Rectal smooth muscle tissue (tissue), 1 donor: ENCODE results near the gene PLEKHA8.

ENCODE experiments used
- H3K27ac ChIP-seq: one replicate; pipeline ENCODE4 v1.7.0; 2013; ENCODE audit warnings: low read depth, low read length, inconsistent platforms
- H3K27me3 ChIP-seq: one replicate; pipeline ENCODE4 v1.7.0; 2013; ENCODE audit warnings: low read length; ENCODE audit not compliant: control insufficient read depth, insufficient read depth
- H3K36me3 ChIP-seq: one replicate; pipeline ENCODE4 v1.7.0; 2013; ENCODE audit warnings: low read length; ENCODE audit not compliant: control insufficient read depth, insufficient read depth
- H3K4me1 ChIP-seq: one replicate; pipeline ENCODE4 v1.7.0; 2013; ENCODE audit warnings: low read length; ENCODE audit not compliant: control insufficient read depth, insufficient read depth
- H3K4me3 ChIP-seq: one replicate; pipeline ENCODE4 v1.7.0; 2013; ENCODE audit warnings: low read length
- H3K9ac ChIP-seq: one replicate; pipeline ENCODE4 v1.7.0; 2013; ENCODE audit warnings: low read length

Gene PLEKHA8

GRCh38 chr7:30133736-30134610, 105.8 kb downstream of the PLEKHA8 start:
- Histone ChIP-seq H3K4me1 (peaks cover 3% of the 10 kb centered on the region), H3K36me3 (no peaks in the 10 kb centered on the region), H3K4me3 (peak overlapping the region; percentile 79), H3K9ac (peak overlapping the region; percentile 73), H3K27me3 (no peaks in the 10 kb centered on the region), H3K27ac (peak overlapping the region; percentile 72)

GRCh38 chr7:30134611-30135300, 106.5 kb downstream of the PLEKHA8 start, which contains the start of gene MTURN:
Gene MTURN (plus strand): TSS chr7:30134986. CDS start chr7:30135137, 151 bp downstream.
- no peaks in the 10 kb centered on the region for H3K36me3 ChIP-seq
- H3K27ac ChIP-seq = peak within 1 kb of the TSS; percentile 92
- H3K4me3 ChIP-seq = peak within 1 kb of the TSS; percentile 98
- H3K4me1 ChIP-seq = peaks cover 3% of the 10 kb centered on the region
- no peaks in the 10 kb centered on the region for H3K27me3 ChIP-seq
- peak within 1 kb of the TSS; percentile 90 for H3K9ac ChIP-seq

GRCh38 chr7:30135301-30136116, 107.3 kb downstream of the PLEKHA8 start:
- Histone ChIP-seq H3K4me3 (peak overlapping the region; percentile 98), H3K27me3 (no peaks in the 10 kb centered on the region), H3K9ac (peak overlapping the region; percentile 90), H3K27ac (peak overlapping the region; percentile 92), H3K36me3 (no peaks in the 10 kb centered on the region), H3K4me1 (peaks cover 3% of the 10 kb centered on the region)

- Histone ChIP-seq H3K9ac (no peak overlapping the region), H3K27ac (peak overlapping the region; percentile 92), H3K27me3 (no peaks in the 10 kb centered on the region), H3K4me3 (peak overlapping the region; percentile 98), H3K36me3 (no peaks in the 10 kb centered on the region), H3K4me1 (peaks cover 3% of the 10 kb centered on the region)
These were observed 108.0 kb downstream of the PLEKHA8 start for GRCh38 chr7:30136117-30136731.

GRCh38 chr7:30136743-30137485, 108.7 kb downstream of the PLEKHA8 start:
- Histone ChIP-seq H3K9ac (no peak overlapping the region), H3K4me1 (peaks cover 3% of the 10 kb centered on the region), H3K4me3 (peak overlapping the region; percentile 98), H3K27me3 (no peaks in the 10 kb centered on the region), H3K27ac (no peak overlapping the region), H3K36me3 (no peaks in the 10 kb centered on the region)

GRCh38 chr7:30139836-30140384, 111.7 kb downstream of the PLEKHA8 start:
- no peak overlapping the region for H3K27ac ChIP-seq
- H3K36me3 ChIP-seq = no peaks in the 10 kb centered on the region
- no peaks in the 10 kb centered on the region for H3K27me3 ChIP-seq
- H3K4me1 ChIP-seq = peaks cover 3% of the 10 kb centered on the region
- H3K9ac ChIP-seq = no peak overlapping the region
- no peak overlapping the region for H3K4me3 ChIP-seq

GRCh38 chr7:30140456-30140855, 112.2 kb downstream of the PLEKHA8 start:
- H3K4me1 ChIP-seq = peaks cover 3% of the 10 kb centered on the region
- H3K27ac ChIP-seq = no peak overlapping the region
- H3K27me3 ChIP-seq = no peaks in the 10 kb centered on the region
- no peak overlapping the region for H3K4me3 ChIP-seq
- no peaks in the 10 kb centered on the region for H3K36me3 ChIP-seq
- H3K9ac ChIP-seq = no peak overlapping the region

GRCh38 chr7:30142710-30143109, 114.5 kb downstream of the PLEKHA8 start:
- Histone ChIP-seq H3K27ac (no peak overlapping the region), H3K9ac (no peak overlapping the region), H3K27me3 (no peaks in the 10 kb centered on the region), H3K4me3 (no peak overlapping the region), H3K36me3 (no peaks in the 10 kb centered on the region), H3K4me1 (no peaks in the 10 kb centered on the region)

- H3K4me1 ChIP-seq = no peaks in the 10 kb centered on the region
These were observed 115.6 kb downstream of the PLEKHA8 start for GRCh38 chr7:30143748-30144251.

GRCh38 chr7:30144657-30145306, 116.6 kb downstream of the PLEKHA8 start:
- H3K4me1 ChIP-seq = no peaks in the 10 kb centered on the region
- H3K27ac ChIP-seq = no peak overlapping the region
- no peaks in the 10 kb centered on the region for H3K36me3 ChIP-seq
- no peak overlapping the region for H3K9ac ChIP-seq
- H3K4me3 ChIP-seq = no peak overlapping the region
- H3K27me3 ChIP-seq = no peaks in the 10 kb centered on the region

More at GRCh38 chr7:30143748-30144251, 115.6 kb downstream of the PLEKHA8 start:
- Histone ChIP-seq H3K4me3 (no peak overlapping the region), H3K36me3 (no peaks in the 10 kb centered on the region), H3K9ac (no peak overlapping the region), H3K27ac (no peak overlapping the region), H3K27me3 (no peaks in the 10 kb centered on the region)
